HFFc6 (cell line): ENCODE data around the gene PTPRN2. TPM values are rescaled to one million over a fixed set of nuclear protein-coding genes. Genes with fewer than 3 reads are reported as not detected.

Source experiments
- DNase-seq: peaks from one replicate; pipeline ENCODE4 v3.0.0-alpha.2; 2018
- H3K27ac Mint-ChIP-seq: 2 replicates; pipeline ENCODE4 v1.8.0; 2020; ENCODE audit warnings: mild to moderate bottlenecking, mixed read lengths
- H3K27me3 Mint-ChIP-seq: 2 replicates; pipeline ENCODE4 v1.8.0; 2021; ENCODE audit warnings: mild to moderate bottlenecking, moderate library complexity, mixed read lengths; ENCODE audit not compliant: insufficient read depth
- H3K36me3 Mint-ChIP-seq: 2 replicates; pipeline ENCODE4 v1.8.0; 2021; ENCODE audit warnings: low read depth, mixed read lengths
- H3K4me1 Mint-ChIP-seq: 2 replicates; pipeline ENCODE4 v1.8.0; 2020; ENCODE audit warnings: low read depth, mixed read lengths
- H3K4me3 Mint-ChIP-seq: 2 replicates; pipeline ENCODE4 v1.8.0; 2020; ENCODE audit warnings: mild to moderate bottlenecking, moderate library complexity, mixed read lengths
- H3K9me3 Mint-ChIP-seq: 2 replicates; pipeline ENCODE4 v1.8.0; 2020; ENCODE audit warnings: mild to moderate bottlenecking, mixed read lengths
- total RNA-seq, 6 experiments: library from RNA; stranded (reverse); fragmentation: NEBNext Ultra II Directional; extraction: Animal tissue kit (Norgen Biotek cat#: 25700); gene quantifications; 2 replicates in 1 of 6; 3 replicates in 5 of 6; pipeline ENCODE4 v1.2.3, GENCODE V29; 2021
- TF ChIP-seq, protein P1 (sequence below): fragments of 200-600 bp; sonication (generic); IDR thresholded peaks from 2 replicates; pipeline ENCODE4 v1.5.0; 2021; ENCODE audit warnings: antibody characterized with exemption, mild to moderate bottlenecking

The PTPRN2 gene
- total RNA-seq, 6 experiments from 2014 or later, result 0.05 to 0.27 (median 0.23) TPM

GRCh38 chr7:157710396-157710795 is 877.2 kb downstream of the PTPRN2 start:
- Mint-ChIP-seq H3K27me3 (no peaks in the 10 kb centered on the region; the same call in 1 of the 2 replicates), H3K4me3 (no peak overlapping the region), H3K27ac (no peak overlapping the region), H3K9me3 (peaks cover 49% of the 10 kb centered on the region), H3K4me1 (no peaks in the 10 kb centered on the region), H3K36me3 (no peaks in the 10 kb centered on the region)
- TF ChIP-seq, protein P1, sequence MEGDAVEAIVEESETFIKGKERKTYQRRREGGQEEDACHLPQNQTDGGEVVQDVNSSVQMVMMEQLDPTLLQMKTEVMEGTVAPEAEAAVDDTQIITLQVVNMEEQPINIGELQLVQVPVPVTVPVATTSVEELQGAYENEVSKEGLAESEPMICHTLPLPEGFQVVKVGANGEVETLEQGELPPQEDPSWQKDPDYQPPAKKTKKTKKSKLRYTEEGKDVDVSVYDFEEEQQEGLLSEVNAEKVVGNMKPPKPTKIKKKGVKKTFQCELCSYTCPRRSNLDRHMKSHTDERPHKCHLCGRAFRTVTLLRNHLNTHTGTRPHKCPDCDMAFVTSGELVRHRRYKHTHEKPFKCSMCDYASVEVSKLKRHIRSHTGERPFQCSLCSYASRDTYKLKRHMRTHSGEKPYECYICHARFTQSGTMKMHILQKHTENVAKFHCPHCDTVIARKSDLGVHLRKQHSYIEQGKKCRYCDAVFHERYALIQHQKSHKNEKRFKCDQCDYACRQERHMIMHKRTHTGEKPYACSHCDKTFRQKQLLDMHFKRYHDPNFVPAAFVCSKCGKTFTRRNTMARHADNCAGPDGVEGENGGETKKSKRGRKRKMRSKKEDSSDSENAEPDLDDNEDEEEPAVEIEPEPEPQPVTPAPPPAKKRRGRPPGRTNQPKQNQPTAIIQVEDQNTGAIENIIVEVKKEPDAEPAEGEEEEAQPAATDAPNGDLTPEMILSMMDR, result no peak
- no peak for DNase-seq

DNA sequence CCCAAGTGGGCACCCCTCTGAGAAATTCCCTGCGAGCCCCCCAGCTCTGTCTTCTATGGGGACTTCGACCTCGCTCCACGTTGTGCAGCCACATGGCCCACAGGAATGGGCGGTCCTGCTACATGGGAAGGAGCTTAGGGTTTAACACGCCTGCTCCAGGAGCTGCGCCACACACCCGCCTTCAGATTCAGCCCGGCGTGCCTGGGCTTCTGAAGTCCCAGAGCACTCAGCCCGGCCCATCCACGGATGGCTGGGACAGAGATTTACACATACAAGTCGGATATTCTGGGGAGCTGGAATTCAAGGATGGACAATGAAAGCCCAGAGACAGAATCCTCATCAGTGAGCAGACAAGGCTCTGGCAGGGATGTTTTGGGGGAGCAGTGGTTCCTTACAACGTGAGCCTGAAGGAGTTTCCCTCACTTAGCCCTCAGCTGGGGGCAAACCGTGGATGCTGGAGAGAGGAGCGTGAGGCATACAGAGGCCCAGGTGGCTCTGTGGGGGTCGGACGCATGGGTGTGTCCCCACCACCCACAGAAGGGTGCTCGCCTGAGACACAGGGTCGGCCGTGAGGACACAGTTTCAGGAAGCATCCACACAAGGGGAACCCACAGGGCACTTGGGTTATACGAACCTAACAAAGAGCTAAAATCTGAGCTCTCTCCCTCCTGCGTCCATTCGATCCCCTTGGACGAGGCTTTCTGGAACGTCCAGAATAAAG is 877.9 kb downstream of the PTPRN2 start:
- Mint-ChIP-seq H3K27ac (no peak overlapping the region), H3K4me3 (no peak overlapping the region), H3K9me3 (peaks cover 45% of the 10 kb centered on the region), H3K36me3 (no peaks in the 10 kb centered on the region), H3K4me1 (no peaks in the 10 kb centered on the region), H3K27me3 (no peaks in the 10 kb centered on the region; the same call in 1 of the 2 replicates)
- no peak for DNase-seq
- TF ChIP-seq, protein P1, result no peak

DNA sequence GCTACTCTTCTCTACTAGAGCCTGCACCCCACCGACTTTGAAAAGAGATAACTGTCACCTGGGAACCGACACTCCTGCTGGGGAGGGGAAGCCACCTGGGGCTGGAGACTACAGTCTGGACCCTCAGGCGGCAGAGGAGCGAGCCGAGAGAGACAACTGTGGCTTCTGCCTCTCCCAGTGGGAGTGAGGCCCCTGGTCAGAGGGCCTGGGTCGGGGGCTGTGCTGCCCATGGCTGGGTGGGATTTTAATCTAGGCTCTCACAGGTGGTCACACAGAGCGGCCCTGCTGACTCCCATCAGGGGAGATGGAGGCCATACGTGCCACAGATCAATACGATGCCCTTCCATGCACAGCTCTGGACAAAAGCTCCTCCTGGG is 878.7 kb downstream of the PTPRN2 start:
- Mint-ChIP-seq H3K9me3 (peaks cover 45% of the 10 kb centered on the region), H3K4me1 (no peaks in the 10 kb centered on the region), H3K27ac (no peak overlapping the region), H3K36me3 (no peaks in the 10 kb centered on the region), H3K27me3 (no peaks in the 10 kb centered on the region; the same call in 1 of the 2 replicates), H3K4me3 (no peak overlapping the region)
- DNase-seq, result no peak
- TF ChIP-seq, protein P1, result no peak

- no peaks in the 10 kb centered on the region; the same call in 1 of the 2 replicates for H3K27me3 Mint-ChIP-seq
- TF ChIP-seq, protein P1, result no peak
- H3K4me1 Mint-ChIP-seq, result no peaks in the 10 kb centered on the region
- no peak overlapping the region for H3K4me3 Mint-ChIP-seq
- DNase-seq, result no peak
- no peaks in the 10 kb centered on the region for H3K36me3 Mint-ChIP-seq
- peaks cover 39% of the 10 kb centered on the region for H3K9me3 Mint-ChIP-seq
- H3K27ac Mint-ChIP-seq, result no peak overlapping the region
These were observed 879.4 kb downstream of the PTPRN2 start for GRCh38 chr7:157707983-157708918.

GRCh38 chr7:157704365-157704764 is 883.3 kb downstream of the PTPRN2 start:
- Mint-ChIP-seq H3K4me3 (no peak overlapping the region), H3K9me3 (peaks cover 25% of the 10 kb centered on the region), H3K36me3 (no peaks in the 10 kb centered on the region), H3K27me3 (peaks cover 6% of the 10 kb centered on the region), H3K4me1 (no peaks in the 10 kb centered on the region), H3K27ac (no peak overlapping the region)
- TF ChIP-seq, protein P1, result no peak
- no peak for DNase-seq
